ENCODE results near the gene FSIP1.

Gene FSIP1

DNA sequence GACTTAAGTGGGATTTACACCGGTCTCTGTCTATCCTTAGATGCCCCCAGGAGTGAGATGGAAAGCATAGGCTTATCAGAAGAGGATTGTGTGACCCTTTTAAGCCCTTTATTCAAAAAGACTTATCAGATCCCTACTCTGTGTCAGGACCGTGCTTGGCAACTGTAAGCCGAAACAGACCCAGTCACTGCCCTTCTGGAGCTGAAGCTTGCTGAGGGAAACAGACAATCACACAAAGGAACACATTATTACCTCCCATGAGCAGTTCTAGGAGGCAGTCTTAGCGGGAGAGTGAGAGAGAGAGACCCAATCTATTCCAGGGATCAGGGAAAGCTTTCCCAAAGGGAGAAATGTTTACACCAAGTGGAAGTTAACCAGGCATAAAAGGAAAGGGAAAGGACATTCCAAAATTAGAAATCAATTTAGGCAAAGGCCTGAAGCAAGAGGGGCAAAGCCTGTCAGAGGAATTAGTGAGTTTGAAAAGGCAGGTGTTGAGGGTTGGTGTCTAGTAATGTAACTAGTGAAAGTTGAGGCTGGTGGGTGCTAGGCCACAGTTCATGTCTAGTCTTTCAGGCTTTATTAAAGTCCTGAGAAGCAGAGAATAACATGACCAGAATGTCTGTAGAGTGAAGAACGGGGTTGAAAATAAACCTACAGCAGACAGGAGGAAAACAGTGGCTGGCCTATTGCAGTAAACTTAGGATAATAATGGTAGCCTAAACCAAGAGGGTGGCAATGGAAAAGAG is 115.1 kb downstream of the FSIP1 start:
- no peak overlapping the region for H3K4me3 ChIP-seq (ENCODE audit: low read depth, low read length)
- DNase-seq (ENCODE audit: low read depth, low spot score) = no peak
- POLR2A ChIA-PET = interaction anchor here (1.6 kb wide), 1 partner anchor 87 kb away, joined by 4 read pairs; the partner anchor contains the start of gene THBS1
- CTCF ChIA-PET = interaction anchor here (0.9 to 1.4 kb wide), 4 partner anchors 9 to 90 kb away, joined by 3 to 7 read pairs (median 6); no protein-coding TSS in a partner anchor
- TF ChIP-seq, protein P1, sequence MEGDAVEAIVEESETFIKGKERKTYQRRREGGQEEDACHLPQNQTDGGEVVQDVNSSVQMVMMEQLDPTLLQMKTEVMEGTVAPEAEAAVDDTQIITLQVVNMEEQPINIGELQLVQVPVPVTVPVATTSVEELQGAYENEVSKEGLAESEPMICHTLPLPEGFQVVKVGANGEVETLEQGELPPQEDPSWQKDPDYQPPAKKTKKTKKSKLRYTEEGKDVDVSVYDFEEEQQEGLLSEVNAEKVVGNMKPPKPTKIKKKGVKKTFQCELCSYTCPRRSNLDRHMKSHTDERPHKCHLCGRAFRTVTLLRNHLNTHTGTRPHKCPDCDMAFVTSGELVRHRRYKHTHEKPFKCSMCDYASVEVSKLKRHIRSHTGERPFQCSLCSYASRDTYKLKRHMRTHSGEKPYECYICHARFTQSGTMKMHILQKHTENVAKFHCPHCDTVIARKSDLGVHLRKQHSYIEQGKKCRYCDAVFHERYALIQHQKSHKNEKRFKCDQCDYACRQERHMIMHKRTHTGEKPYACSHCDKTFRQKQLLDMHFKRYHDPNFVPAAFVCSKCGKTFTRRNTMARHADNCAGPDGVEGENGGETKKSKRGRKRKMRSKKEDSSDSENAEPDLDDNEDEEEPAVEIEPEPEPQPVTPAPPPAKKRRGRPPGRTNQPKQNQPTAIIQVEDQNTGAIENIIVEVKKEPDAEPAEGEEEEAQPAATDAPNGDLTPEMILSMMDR (IDR thresholded peaks at IDR 0.05; ENCODE audit: insufficient read depth, low read length, missing control alignments) = no peak

DNA sequence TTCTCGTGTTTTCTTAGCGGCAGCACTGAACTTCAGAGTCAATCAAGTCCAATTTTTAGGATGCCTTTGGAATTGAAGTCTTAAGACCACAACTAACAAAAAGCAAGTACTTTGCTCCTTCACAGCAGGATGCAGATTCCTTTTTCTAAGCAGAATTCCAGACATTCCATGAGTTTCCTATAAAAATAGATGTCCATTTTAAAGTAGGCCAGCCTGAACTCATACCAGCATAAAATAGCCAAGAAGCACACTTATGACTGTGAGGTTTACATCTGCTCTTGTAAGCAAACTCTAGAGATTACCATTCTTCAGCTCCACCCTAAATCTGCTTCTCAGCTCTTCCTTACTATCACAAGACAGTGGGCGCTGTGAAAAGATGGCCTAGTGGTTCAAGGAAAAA is 116.0 kb downstream of the FSIP1 start:
- TF ChIP-seq, protein P1 (IDR thresholded peaks at IDR 0.05; ENCODE audit: insufficient read depth, low read length, missing control alignments) = no peak
- peak; percentile 64 for DNase-seq (ENCODE audit: low read depth, low spot score)
- ChIA-PET POLR2A (interaction anchor here (0.5 to 1.6 kb wide), 3 partner anchors 9 to 86 kb away, joined by 3 to 4 read pairs (median 3); partner anchors contain the start of gene THBS1), CTCF (interaction anchor here (0.9 to 1.4 kb wide), 4 partner anchors 9 to 91 kb away, joined by 3 to 7 read pairs (median 6); no protein-coding TSS in a partner anchor)
- no peak overlapping the region for H3K4me3 ChIP-seq (ENCODE audit: low read depth, low read length)

DNA sequence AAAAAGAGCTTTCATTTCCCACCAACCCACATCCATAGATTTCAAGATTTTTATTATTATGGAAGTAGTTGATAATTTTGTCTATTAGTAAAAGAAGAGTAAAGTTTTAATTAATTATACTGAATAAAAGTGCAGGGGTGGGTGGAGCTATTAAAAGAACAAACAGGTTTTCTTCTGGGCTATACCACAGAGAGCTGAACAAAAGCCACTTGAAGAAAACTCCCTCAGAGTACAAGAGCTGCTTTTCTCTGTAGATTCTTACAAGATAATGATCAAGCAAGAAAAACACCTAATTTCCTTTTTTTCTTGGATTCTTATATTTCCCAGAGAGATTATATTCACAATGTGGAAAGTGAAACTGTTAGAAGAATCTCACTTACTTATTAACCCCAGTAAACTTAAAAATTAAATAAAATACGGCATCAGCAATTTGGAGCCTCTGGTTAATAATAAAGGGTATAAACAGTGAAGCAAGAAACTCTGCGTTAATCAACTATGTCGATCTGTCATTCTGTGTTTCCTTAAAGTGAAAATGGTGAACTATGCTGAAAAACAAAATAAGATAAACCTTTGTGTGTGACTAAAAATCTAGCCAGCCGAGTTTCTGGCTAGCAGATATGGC is 116.9 kb downstream of the FSIP1 start:
- POLR2A ChIA-PET = no interaction called here

DNA sequence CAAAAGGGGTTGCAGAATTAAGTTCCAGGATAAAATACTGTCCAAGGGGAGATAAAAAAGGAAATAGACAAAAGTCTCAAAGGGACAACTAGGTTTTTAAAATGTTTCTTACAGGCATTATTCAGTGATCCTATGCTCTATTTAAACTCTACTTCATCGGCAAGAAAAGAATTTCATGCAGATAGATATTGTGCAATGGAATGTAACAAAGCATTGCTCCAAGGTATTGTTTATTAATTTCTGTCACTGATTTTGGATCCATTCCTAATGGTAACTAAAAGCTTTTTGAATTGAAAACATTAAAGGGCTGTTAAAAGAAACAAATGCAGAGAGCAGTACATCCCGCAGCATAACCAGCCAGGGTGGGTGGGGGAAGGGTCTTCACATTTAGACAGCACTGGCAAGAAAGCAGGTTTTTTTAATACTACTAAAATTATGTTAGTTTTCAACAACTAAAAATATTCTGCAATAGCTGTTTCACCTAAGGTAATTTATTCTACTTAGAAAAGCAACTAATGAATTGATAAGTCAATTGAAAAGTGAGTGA is 118.9 kb downstream of the FSIP1 start:
- POLR2A ChIA-PET = no interaction called here
- CTCF ChIA-PET = interaction anchor here (1.8 kb wide), 1 partner anchor 34 kb away, joined by 5 read pairs; no protein-coding TSS in a partner anchor
- no peak for DNase-seq (ENCODE audit: low read depth, low spot score)
- no peak overlapping the region for H3K4me3 ChIP-seq (ENCODE audit: low read depth, low read length)
- TF ChIP-seq, protein P1 (IDR thresholded peaks at IDR 0.05; ENCODE audit: insufficient read depth, low read length, missing control alignments) = no peak

More for the DNA sequence above, 116.9 kb downstream of the FSIP1 start:
- no peak for DNase-seq (ENCODE audit: low read depth, low spot score)
- TF ChIP-seq, protein P1 (IDR thresholded peaks at IDR 0.05; ENCODE audit: insufficient read depth, low read length, missing control alignments) = no peak
- CTCF ChIA-PET = interaction anchor here (1.7 to 2.3 kb wide), 4 partner anchors 11 to 91 kb away, joined by 5 to 9 read pairs (median 6); no protein-coding TSS in a partner anchor
- H3K4me3 ChIP-seq (ENCODE audit: low read depth, low read length) = no peak overlapping the region

DNA sequence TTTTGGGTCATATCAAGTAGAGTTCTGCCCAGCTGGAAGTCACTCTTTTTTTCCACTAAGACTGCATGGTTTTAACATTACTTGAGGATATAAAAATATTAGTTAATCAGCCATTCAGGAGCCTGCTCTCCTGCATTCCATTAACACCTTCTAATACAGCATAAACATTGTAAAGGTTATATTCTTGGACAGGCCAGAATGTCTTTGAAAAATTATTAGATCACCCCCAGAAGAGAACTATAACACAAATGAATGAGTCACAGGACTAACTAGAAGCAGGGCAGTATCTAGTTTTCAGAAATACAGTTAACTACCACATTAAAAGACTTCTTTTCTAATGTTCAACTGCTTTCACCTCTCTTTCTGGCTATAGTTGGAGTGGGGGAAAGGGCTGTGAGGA is 120.9 kb downstream of the FSIP1 start:
- no peak overlapping the region for H3K4me3 ChIP-seq (ENCODE audit: low read depth, low read length)
- no peak for DNase-seq (ENCODE audit: low read depth, low spot score)
- POLR2A ChIA-PET = interaction anchor here (0.7 kb wide), 1 partner anchor 83 kb away, joined by 3 read pairs; no protein-coding TSS in a partner anchor
- CTCF ChIA-PET = interaction anchor here (0.8 to 1.4 kb wide), 3 partner anchors 10 to 32 kb away, joined by 3 read pairs; no protein-coding TSS in a partner anchor
- TF ChIP-seq, protein P1 (IDR thresholded peaks at IDR 0.05; ENCODE audit: insufficient read depth, low read length, missing control alignments) = no peak

DNA sequence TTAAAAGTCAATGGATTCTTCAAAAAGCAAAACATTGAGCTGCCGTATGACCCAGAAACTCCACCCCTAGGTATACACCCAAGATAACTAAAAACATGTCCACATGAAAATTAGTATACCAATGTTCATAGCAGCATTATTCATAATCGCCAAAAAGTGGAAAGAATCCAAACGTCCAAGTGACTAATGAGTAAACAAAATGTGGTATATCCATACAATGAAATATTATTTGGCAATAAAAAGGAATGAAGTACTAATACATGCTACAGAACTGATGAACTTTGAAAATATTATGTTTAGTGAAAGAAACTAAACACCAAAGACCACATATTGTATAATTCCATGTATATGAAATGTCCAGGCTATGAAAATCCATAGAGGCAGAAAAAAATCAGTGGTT is 123.9 kb downstream of the FSIP1 start:
- H3K4me3 ChIP-seq (ENCODE audit: low read depth, low read length) = no peak overlapping the region
- TF ChIP-seq, protein P1 (IDR thresholded peaks at IDR 0.05; ENCODE audit: insufficient read depth, low read length, missing control alignments) = no peak
- CTCF ChIA-PET = no interaction called here
- DNase-seq (ENCODE audit: low read depth, low spot score) = no peak
- POLR2A ChIA-PET = no interaction called here
